PC-3 (cell line): ENCODE data around the gene CSTPP1. TPM values are rescaled to one million over a fixed set of nuclear protein-coding genes. Genes with fewer than 3 reads are reported as not detected.
A peak's percentile ranks its signal among the peaks of the same experiment; 100 is the strongest.

ENCODE experiments used
- ATAC-seq: fragments of 200-7000 bp; cut with Tn5 transposase; 2 replicates; pipeline ENCODE4 v1.9.1; 2020; ENCODE audit warnings: mild to moderate bottlenecking, moderate library complexity
- BruUV-seq: library from RNA; stranded (reverse); fragments of 400-500 nt; replicated peaks from 2 replicates; lab custom pipeline; 2021; lab: Mats Ljungman, UMichigan
- CTCF ChIA-PET: fragments of 300-600 bp; sonication (Branson Sonifier 250); formaldehyde crosslinking; loops from one replicate; lab custom pipeline; 2022; ENCODE audit warnings: antibody characterized with exemption; lab: Charles Lee
- POLR2A ChIA-PET: fragments of 300-600 bp; sonication (Branson Sonifier 250); formaldehyde crosslinking; loops from one replicate; lab custom pipeline; 2022; ENCODE audit warnings: antibody characterized with exemption; ENCODE audit not compliant: unreplicated experiment; lab: Charles Lee
- DNase-seq: peaks from one replicate; pipeline ENCODE4 v3.0.0-alpha.2; 2015
- H2AFZ ChIP-seq: fragments of 300-600 bp; sonication (generic); 2 replicates; pipeline ENCODE4 v1.6.0; 2016; ENCODE audit warnings: antibody characterized with exemption, low read length
- H3F3A ChIP-seq: fragments of 300-600 bp; sonication (generic); one replicate; pipeline ENCODE4 v1.6.0; 2017; ENCODE audit warnings: antibody characterized with exemption, low read length, control low read depth, mild to moderate bottlenecking; ENCODE audit not compliant: unreplicated experiment
- H3K27ac ChIP-seq: fragments of 300-600 bp; sonication (generic); 2 replicates; pipeline ENCODE4 v1.5.1; 2016; ENCODE audit warnings: mild to moderate bottlenecking, low read length
- H3K27me3 ChIP-seq: fragments of 300-600 bp; sonication (generic); 2 replicates; pipeline ENCODE4 v1.6.1; 2016; ENCODE audit warnings: low read length, mixed read lengths
- H3K36me3 ChIP-seq: fragments of 300-600 bp; sonication (generic); 2 replicates; pipeline ENCODE4 v1.6.1; 2016; ENCODE audit warnings: low read depth, mixed run types, low read length, mixed read lengths
- H3K4me1 ChIP-seq: fragments of 300-600 bp; sonication (generic); 2 replicates; pipeline ENCODE4 v1.5.1; 2016; ENCODE audit warnings: low read length; ENCODE audit not compliant: insufficient read depth
- H3K4me2 ChIP-seq: fragments of 300-600 bp; sonication (generic); 2 replicates; pipeline ENCODE4 v1.6.0; 2016; ENCODE audit warnings: low read length
- H3K4me3 ChIP-seq: fragments of 300-600 bp; sonication (generic); 2 replicates; pipeline ENCODE4 v1.5.1; 2016; ENCODE audit warnings: mild to moderate bottlenecking, low read length, mixed read lengths
- H3K79me2 ChIP-seq: fragments of 300-600 bp; sonication (generic); 2 replicates; pipeline ENCODE4 v1.6.1; 2017; ENCODE audit warnings: low read length, mixed read lengths
- H3K9ac ChIP-seq: fragments of 300-600 bp; sonication (generic); 2 replicates; pipeline ENCODE4 v1.6.0; 2016; ENCODE audit warnings: mild to moderate bottlenecking, low read length
- H3K9me2 ChIP-seq: fragments of 300-600 bp; sonication (generic); replicated peaks from 2 replicates; pipeline ENCODE4 v1.6.1; 2016; ENCODE audit warnings: mixed run types, low read length, mixed read lengths
- H3K9me3 ChIP-seq: fragments of 300-600 bp; sonication (generic); 2 replicates; pipeline ENCODE4 v1.6.1; 2016; ENCODE audit warnings: low read length, mixed read lengths
- H4K20me1 ChIP-seq: fragments of 300-600 bp; sonication (generic); 2 replicates; pipeline ENCODE4 v1.6.1; 2016; ENCODE audit warnings: low read length, mixed read lengths
- EZH2 ChIP-seq: fragments of 300-600 bp; sonication (generic); IDR thresholded peaks from one replicate; pipeline ENCODE4 v1.6.1; 2017; ENCODE audit warnings: antibody characterized with exemption, mild to moderate bottlenecking, low read length; ENCODE audit not compliant: unreplicated experiment
- EZH2phosphoT487 ChIP-seq: fragments of 300-600 bp; sonication (generic); IDR thresholded peaks from 2 replicates; pipeline ENCODE4 v1.6.1; 2018; ENCODE audit warnings: mild to moderate bottlenecking, antibody characterized with exemption, low read length, borderline replicate concordance
- intact Hi-C: fragments of 100-400 bp; cut with micrococcal nuclease; formaldehyde crosslinking; loops from 2 replicates; pipeline ENCODE4 v1.9.0; 2023
- total RNA-seq: library from RNA; depleted of rRNA; stranded (reverse); fragments of >200 nt; gene quantifications from 2 replicates; pipeline ENCODE4 v1.2.3, GENCODE V29; 2014
- TF ChIP-seq, protein P1 (sequence below): fragments of 300-600 bp; sonication (generic); conservative IDR thresholded peaks from 2 replicates; pipeline ENCODE4 v1.5.1; 2017; ENCODE audit warnings: antibody characterized with exemption, low read depth, mild to moderate bottlenecking, low read length

CSTPP1 gene
- total RNA-seq, 1 experiment from 2014 or later: 21.7 TPM

GRCh38 chr11:47002390-47002789, 65.8 kb downstream of the CSTPP1 start:
- Histone ChIP-seq H4K20me1 (no peaks in the 10 kb centered on the region), H3K9ac (no peak overlapping the region), H3K9me3 (no peaks in the 10 kb centered on the region), H3K4me1 (no peaks in the 10 kb centered on the region), H3K27me3 (no peaks in the 10 kb centered on the region), H3K4me3 (no peak overlapping the region), H2AFZ (no peak overlapping the region), H3K4me2 (no peak overlapping the region), H3K27ac (no peak overlapping the region), H3K36me3 (no peaks in the 10 kb centered on the region), H3K79me2 (no peaks in the 10 kb centered on the region), H3K9me2 (no peaks in the 10 kb centered on the region), H3F3A (no peaks in the 10 kb centered on the region)
- TF ChIP-seq EZH2phosphoT487 (no peak), EZH2 (no peak)
- TF ChIP-seq, protein P1, sequence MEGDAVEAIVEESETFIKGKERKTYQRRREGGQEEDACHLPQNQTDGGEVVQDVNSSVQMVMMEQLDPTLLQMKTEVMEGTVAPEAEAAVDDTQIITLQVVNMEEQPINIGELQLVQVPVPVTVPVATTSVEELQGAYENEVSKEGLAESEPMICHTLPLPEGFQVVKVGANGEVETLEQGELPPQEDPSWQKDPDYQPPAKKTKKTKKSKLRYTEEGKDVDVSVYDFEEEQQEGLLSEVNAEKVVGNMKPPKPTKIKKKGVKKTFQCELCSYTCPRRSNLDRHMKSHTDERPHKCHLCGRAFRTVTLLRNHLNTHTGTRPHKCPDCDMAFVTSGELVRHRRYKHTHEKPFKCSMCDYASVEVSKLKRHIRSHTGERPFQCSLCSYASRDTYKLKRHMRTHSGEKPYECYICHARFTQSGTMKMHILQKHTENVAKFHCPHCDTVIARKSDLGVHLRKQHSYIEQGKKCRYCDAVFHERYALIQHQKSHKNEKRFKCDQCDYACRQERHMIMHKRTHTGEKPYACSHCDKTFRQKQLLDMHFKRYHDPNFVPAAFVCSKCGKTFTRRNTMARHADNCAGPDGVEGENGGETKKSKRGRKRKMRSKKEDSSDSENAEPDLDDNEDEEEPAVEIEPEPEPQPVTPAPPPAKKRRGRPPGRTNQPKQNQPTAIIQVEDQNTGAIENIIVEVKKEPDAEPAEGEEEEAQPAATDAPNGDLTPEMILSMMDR: no peak
- ChIA-PET CTCF (no interaction called here), POLR2A (no interaction called here)
- DNase-seq (no peak), ATAC-seq (no peak)
- intact Hi-C loops: no loop called here
- no TSS peak for BruUV-seq

DNA sequence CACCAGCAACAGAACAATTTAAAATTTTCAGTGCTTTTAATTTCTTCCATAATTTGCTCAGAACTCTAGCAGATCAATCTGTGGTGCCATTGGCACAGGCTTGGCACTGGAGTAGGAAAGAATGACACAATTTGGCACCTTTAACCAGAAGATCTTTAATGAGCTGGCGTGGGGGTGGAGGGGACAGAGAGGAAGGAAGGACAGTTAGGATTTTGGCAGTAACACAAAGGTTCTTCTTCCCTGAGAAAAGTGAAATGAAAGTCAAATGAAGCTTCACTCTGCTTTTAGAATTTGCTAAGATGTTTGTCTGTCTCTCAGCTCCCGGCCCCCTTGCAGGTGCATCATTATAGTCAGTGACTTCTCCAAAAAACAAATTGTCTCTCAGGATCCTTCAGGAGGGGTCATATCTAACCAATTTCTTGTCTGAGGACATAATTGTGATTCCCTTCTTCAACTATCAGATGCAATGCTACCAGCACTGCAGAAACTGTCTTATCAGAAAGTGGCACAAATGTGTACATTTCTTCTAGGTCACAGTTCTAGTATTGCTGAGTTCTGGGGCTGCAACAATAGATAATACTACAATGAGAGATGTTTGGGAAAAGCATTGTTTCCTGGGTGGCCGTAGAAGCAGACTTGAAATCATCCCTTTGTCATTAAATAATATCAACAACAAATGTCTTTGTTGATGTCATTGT, 66.8 kb downstream of the CSTPP1 start:
- no peaks in the 10 kb centered on the region for H3K27me3 ChIP-seq
- ChIA-PET POLR2A (interaction anchor here (0.6 kb wide), 1 partner anchor 152 kb away, joined by 4 read pairs; no protein-coding TSS in a partner anchor), CTCF (no interaction called here)
- no peak overlapping the region for H3K4me2 ChIP-seq
- no peak overlapping the region for H3K4me3 ChIP-seq
- DNase-seq (no peak), ATAC-seq (no peak)
- H3K79me2 ChIP-seq: no peaks in the 10 kb centered on the region
- intact Hi-C loops: no loop called here
- no peaks in the 10 kb centered on the region for H3K9me3 ChIP-seq
- H3K9me2 ChIP-seq: no peaks in the 10 kb centered on the region
- H3K36me3 ChIP-seq: no peaks in the 10 kb centered on the region
- H3K27ac ChIP-seq: no peak overlapping the region
- no peaks in the 10 kb centered on the region for H3K4me1 ChIP-seq
- H4K20me1 ChIP-seq: no peaks in the 10 kb centered on the region
- TF ChIP-seq, protein P1: no peak
- TF ChIP-seq EZH2: no peak
- TF ChIP-seq EZH2phosphoT487: no peak
- no peak overlapping the region for H2AFZ ChIP-seq
- H3F3A ChIP-seq: no peaks in the 10 kb centered on the region
- H3K9ac ChIP-seq: no peak overlapping the region
- BruUV-seq: no TSS peak

- CTCF ChIA-PET: no interaction called here
- Histone ChIP-seq H3F3A (no peaks in the 10 kb centered on the region), H3K27me3 (no peaks in the 10 kb centered on the region), H2AFZ (no peak overlapping the region), H4K20me1 (no peaks in the 10 kb centered on the region), H3K4me2 (no peak overlapping the region), H3K9ac (no peak overlapping the region), H3K27ac (no peak overlapping the region), H3K36me3 (no peaks in the 10 kb centered on the region), H3K9me2 (no peaks in the 10 kb centered on the region), H3K79me2 (no peaks in the 10 kb centered on the region), H3K9me3 (no peaks in the 10 kb centered on the region), H3K4me1 (no peaks in the 10 kb centered on the region), H3K4me3 (no peak overlapping the region)
- TF ChIP-seq EZH2phosphoT487: no peak
- DNase-seq: peak; percentile 15
- ATAC-seq: peak; percentile 86
- intact Hi-C loops: no loop called here
- POLR2A ChIA-PET: no interaction called here
- BruUV-seq: no TSS peak
Observed at GRCh38 chr11:47004595-47005033, 68.1 kb downstream of the CSTPP1 start.
